ENCODE results near the gene ACVR1C.

DNA sequence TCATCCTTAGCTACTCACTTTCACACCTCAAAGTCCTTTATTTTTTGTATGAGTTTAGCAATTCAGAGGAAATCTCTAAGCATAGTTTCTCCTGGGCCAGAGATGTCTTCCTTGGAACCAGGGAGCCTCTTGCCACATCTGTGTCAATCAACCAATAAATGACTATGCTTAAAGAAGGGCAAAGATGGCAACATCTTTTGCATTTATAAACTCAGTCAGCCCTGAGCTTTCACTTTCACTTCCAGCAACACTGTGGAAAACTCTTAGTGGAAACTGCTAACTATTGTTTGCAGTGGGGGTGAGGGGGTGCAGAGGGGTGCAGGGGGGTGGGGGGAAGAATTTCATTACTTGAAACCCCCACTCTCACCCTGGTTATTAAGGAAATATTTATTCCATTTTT is 3.4 kb downstream of the ACVR1C start:
- TF ChIP-seq CTCF (IDR thresholded peaks at IDR 0.05), result no peak
- TF ChIP-seq POLR2A (IDR thresholded peaks at IDR 0.05), result no peak

Measured in thyroid gland (tissue), 4 donors.